DMS53 treated with DMSO at 0.1 percent for 48 hours (cell line): ENCODE data around the gene LRRC36.
"Not testable (repeated sequence)": the region's sequence is repeated elsewhere in the genome, so short reads cannot be mapped to it uniquely, and the experiment has no call there.

ENCODE experiments used
- DNase-seq: peaks from one replicate; lab custom pipeline; 2025; ENCODE audit not compliant: unreplicated experiment; lab: John Stamatoyannopoulos, UW

LRRC36 gene

DNA sequence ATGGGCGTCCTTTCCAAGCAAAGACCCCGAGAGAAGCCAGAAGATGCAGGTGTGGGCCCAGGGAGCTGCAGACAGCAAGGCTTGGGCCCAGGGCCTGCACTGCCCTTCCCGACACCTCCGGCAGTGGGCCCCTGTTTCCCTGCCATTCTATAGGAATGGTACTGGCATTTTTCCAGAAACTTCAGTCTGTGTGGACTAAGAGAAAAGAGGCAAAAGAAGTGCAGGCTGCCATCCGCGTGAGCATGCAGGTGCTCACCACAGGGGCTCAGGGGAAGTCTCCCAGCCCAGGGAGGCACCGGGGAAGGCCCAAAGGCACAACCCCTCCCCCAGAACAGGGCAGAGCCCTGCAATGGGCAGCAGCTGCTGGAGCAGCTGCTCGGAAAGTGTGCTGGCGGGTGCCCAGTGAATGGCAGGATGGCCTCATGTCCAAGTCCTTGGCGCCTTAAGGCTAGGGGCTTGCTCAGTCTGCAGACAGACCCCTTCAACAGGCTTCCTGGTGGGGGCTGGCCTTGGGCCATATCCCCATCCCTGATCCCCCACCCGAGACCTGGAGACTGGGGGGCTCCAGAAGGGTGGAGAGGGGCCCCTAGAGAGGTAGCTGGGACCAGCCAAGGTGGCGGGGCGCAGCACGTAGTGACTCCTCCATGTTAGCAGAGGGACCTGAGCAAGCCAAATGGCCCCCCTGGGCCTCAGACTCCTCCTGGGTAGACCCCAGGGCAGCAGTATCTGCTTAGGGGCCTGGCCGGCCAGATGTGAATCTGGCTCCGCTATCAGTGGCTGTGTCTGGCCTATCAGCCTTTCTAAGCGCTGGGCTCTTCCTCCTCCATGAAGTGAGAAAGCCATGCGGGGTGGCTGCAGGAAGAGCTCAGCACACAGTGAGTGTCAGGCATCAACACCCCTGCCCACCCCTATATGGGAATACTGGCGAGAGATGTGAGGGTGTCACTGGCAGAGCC lies 73.4 kb downstream of the LRRC36 start:
- DNase-seq: peak; percentile 8

GRCh38 chr16:67400901-67401300 lies 74.3 kb downstream of the LRRC36 start:
- DNase-seq: no peak

GRCh38 chr16:67403976-67404555 lies 77.5 kb downstream of the LRRC36 start:
- no peak for DNase-seq

- DNase-seq: peak; percentile 75
These were observed 78.2 kb downstream of the LRRC36 start for GRCh38 chr16:67404740-67405226.

- DNase-seq: no peak
These were observed 78.7 kb downstream of the LRRC36 start for GRCh38 chr16:67405336-67405735.

- DNase-seq: no peak
These were observed 79.7 kb downstream of the LRRC36 start for GRCh38 chr16:67406111-67406971.

DNA sequence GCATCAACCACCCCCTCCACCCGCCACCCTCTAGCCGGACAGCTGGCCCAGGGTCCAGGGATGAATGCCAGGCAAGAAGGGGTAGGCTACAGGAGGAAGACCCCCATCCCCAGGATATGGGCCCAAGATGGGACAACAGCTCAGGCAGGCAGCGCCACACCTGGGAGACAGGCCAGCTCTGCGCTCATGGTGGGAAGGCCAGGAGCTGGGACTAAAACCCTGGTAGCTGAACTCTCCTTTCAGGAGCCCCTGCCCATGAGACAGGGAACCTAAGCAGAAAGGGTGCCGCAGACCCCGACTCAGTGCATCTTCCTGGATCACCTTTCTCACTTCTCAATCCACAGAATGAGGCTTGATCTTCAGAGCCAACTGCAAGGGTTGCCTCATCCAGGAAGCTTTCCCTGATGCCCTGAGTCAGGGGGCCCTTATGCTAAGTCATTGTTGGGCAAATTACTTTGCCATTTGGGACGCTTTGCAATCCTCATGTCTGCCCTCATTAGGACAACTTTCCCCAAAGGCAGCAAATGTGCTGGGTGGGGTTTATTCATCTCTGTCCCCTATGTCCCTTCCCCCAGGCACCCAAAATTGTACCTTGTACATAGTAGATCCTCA lies 80.7 kb downstream of the LRRC36 start:
- no peak for DNase-seq

DNA sequence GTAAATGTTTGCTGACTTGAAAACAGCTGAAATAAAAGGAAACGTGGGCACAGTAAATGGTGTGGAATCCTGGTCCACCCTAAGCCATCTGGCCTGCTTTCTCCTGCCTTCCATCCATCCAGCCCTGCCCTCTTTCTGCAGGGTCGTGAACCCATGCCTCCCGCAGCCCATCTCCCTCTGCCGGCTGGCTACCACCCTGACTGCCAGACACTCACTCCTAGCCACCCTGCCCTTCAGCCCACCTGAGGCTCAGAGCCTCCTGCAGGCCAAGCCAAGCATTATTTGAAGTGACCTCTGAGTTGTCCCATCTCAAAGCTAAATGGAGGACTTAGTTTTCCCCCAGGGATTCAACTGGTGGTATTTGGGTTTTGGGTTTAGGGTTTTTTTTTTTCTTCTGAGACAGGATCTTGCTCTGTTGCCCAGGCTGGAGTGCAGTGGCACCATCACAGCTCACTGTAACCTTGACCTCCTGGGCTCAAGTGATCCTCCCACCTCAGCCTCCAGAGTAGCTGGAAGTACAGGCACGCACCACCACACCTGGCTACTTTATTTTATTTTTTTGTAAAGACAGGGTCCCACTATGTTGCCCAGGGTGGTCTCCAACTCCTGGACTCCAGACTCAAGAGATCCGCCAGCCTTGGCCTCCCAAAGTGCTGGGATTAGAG lies 81.3 kb downstream of the LRRC36 start:
- no peak for DNase-seq

DNA sequence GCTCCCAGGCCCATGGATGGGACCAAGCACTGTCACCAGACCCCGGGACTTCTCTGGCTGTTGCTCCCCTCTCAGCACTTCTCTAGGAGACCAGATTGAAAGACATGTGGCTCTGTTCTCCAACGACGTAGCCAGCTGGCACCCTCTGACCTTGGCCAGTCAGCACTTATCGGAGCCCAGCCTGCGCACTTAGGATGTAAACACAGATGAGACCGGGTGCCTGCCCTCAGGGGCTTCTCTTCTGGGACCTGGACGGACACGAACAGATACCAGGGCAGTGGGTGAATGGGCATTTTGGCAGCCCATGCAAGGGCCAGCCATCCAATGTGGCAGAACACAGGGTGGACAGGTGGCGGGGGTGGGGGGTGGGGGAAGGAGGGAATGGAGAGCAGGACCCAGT lies 83.0 kb downstream of the LRRC36 start:
- no peak for DNase-seq

GRCh38 chr16:67411339-67411738 lies 84.7 kb downstream of the LRRC36 start:
- DNase-seq: no peak

DNA sequence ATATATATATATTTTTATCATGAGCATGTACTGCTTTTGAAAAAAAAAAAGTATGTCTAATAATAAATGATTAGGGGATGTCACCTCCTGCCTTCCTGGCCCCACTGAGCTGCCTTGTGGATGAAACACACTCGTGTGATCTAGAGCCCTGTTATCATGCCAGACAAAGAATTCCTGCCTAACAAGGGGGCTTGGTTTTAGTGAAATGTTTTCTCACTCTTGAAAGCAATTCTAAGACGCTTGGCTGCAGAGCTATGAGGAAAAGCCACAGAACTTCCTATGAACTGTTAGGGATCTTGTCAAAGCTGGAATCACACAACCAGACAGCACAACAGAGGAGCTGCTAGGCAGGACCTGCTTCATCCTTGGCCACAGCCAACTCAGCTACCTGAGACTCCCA lies 85.7 kb downstream of the LRRC36 start:
- no peak for DNase-seq

- DNase-seq: no peak
These were observed 87.6 kb downstream of the LRRC36 start for GRCh38 chr16:67413978-67414911.

- not testable (repeated sequence) for DNase-seq
These were observed 88.8 kb downstream of the LRRC36 start for GRCh38 chr16:67415421-67415820.

DNA sequence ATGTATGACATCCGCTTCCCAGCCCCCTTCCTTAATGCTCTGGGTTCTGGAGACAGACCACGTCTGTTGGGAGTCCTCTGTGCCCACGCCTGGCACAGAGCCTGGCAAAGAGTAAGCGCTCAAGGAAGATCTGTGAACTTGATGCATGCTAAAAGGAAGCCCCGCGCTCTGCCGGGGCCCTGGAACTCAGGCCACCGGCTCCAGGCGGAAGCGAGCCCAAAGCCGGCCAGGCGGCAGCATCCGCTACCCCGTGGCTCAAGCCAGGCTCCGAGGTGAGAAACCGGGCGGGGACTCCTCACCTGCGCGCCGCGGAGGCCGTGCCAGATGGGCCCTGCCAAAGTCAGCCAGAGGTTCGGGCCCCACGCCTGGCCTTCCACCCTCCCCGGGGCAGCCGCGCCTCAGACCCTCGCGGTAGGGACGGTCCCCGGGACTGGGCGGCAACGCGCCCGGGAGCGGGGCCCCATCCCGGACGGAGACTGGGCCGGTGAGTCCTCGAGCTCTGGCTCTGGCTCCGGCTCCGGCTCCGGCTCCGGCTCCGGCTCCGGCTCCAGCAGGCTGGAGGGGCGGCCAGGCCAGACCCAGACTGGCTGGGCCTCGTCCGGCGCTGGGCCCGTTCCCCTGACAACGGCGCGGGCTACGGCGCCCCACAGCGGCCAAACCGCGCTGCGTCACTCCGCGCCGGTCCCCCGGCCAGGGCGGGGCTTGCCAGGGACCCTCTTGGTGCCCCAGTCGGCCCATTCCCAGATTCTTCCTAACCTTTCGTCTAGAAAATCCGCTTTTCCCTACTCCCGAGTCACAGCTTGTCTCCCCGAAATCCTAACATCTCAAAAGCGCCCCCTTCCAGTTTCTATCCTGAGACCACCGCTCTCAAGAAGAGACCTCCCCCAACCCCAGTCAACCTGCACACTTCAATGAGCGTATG lies 89.5 kb downstream of the LRRC36 start, which contains the start of gene ZDHHC1:
Gene ZDHHC1 (minus strand): TSS at position 606 of the 922 bp plus-strand sequence. CDS start 8,702 bp downstream, outside the sequence.
- peak; percentile 20 for DNase-seq

DNA sequence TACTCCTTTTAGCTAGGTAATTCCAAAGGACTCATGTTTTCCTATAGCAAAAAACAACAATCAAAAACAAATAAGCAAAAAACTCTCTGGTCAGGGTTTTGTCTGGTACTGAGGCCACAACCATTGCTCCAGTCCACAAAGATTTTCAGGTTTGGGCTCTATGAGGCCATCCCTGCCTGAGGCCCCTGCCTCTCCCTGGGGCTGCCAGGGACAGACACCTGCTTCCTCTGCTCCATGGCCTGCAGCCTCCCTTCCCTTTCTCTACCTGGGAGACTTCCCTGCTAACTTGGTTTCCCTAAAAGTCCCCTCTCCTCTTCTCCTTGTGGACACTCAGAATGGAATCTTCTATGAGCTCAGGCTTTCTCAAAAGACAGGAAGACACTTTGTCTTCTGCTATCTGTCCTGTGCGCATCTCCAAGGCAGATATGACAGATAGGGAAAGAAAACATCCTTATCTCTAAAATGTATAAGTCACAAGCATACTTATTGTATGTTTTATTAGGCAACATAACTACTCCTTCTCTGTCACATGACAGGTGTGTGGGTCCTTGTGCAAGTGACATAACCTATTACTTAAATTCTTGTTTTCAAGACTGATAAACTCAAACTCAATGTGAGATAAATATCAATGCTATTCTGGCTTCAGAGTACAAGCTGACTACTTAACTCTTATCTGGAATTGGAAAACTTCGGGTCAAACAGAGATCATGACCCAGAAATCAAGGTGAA lies 90.9 kb downstream of the LRRC36 start:
- DNase-seq: no peak

GRCh38 chr16:67419502-67419901 lies 92.9 kb downstream of the LRRC36 start:
- DNase-seq: peak; percentile 20

DNA sequence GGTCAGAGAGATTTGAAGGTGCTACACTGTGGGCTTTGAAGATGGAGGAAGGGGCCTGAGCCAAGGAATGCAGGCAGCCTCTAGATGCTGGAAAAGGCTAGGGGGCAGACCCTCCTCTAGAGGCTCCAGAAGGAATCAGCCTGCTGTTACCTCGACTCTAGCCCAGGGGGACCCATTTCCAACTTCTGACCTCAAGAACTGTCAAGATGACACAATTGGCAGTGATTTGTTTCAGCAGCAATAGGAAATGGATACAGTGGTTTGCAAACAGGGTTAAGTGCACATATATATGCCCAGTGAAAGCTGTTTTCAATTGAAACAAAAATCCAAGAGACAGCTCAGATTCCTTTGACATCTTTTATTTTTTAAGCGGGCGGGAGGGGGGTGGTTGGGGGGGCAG lies 93.3 kb downstream of the LRRC36 start:
- no peak for DNase-seq
